H9 (cell line): ENCODE data around the gene RYR1. TPM values are rescaled to one million over a fixed set of nuclear protein-coding genes. Genes with fewer than 3 reads are reported as not detected.

ENCODE experiments used
- DNase-seq: peaks from one replicate; pipeline ENCODE4 v3.0.0-alpha.2; 2017
- H2AFZ ChIP-seq: one replicate; pipeline ENCODE4 v1.6.1; 2013; ENCODE audit warnings: mild to moderate bottlenecking, low read length, control low read depth, moderate library complexity
- H2AK5ac ChIP-seq: 2 replicates; pipeline ENCODE4 v1.6.1; 2013; ENCODE audit warnings: low read length, control low read depth, mixed read lengths; ENCODE audit not compliant: insufficient read length
- H2BK120ac ChIP-seq: one replicate; pipeline ENCODE4 v1.6.1; 2013; ENCODE audit warnings: low read depth, mild to moderate bottlenecking, low read length, control low read depth, inconsistent platforms; ENCODE audit not compliant: poor library complexity, severe bottlenecking
- H2BK12ac ChIP-seq: 2 replicates; pipeline ENCODE4 v1.6.1; 2013; ENCODE audit warnings: low read length, control low read depth, mixed read lengths, low read depth; ENCODE audit not compliant: insufficient read length
- H2BK15ac ChIP-seq: 2 replicates; pipeline ENCODE4 v1.6.1; 2013; ENCODE audit warnings: low read depth, low read length, control low read depth
- H2BK20ac ChIP-seq: one replicate; pipeline ENCODE4 v1.6.1; 2013; ENCODE audit warnings: low read depth, mild to moderate bottlenecking, low read length, control low read depth, inconsistent platforms; ENCODE audit not compliant: poor library complexity, severe bottlenecking
- H2BK5ac ChIP-seq: 2 replicates; pipeline ENCODE4 v1.6.1; 2013; ENCODE audit warnings: low read length, control low read depth, mixed read lengths; ENCODE audit not compliant: insufficient read length
- H3K14ac ChIP-seq: 2 replicates; pipeline ENCODE4 v1.6.1; 2013; ENCODE audit warnings: low read length, control low read depth; ENCODE audit not compliant: insufficient read depth
- H3K18ac ChIP-seq: 2 replicates; pipeline ENCODE4 v1.6.1; 2013; ENCODE audit warnings: low read depth, mild to moderate bottlenecking, mixed read lengths, low read length, control low read depth; ENCODE audit not compliant: insufficient read length
- H3K23ac ChIP-seq: 2 replicates; pipeline ENCODE4 v1.6.1; 2013; ENCODE audit warnings: low read length, control low read depth, mixed read lengths, low read depth; ENCODE audit not compliant: insufficient read length
- H3K23me2 ChIP-seq: 2 replicates; pipeline ENCODE4 v1.6.1; 2013; ENCODE audit warnings: low read depth, mild to moderate bottlenecking, mixed read lengths, low read length, control low read depth; ENCODE audit not compliant: insufficient read length, poor library complexity, severe bottlenecking
- H3K27ac ChIP-seq: 2 replicates; pipeline ENCODE4 v1.5.1; 2013; ENCODE audit warnings: low read length, control low read depth, mixed read lengths, low read depth; ENCODE audit not compliant: insufficient read length
- H3K27me3 ChIP-seq: 2 replicates; pipeline ENCODE4 v1.6.1; 2013; ENCODE audit warnings: low read length, control low read depth, inconsistent platforms; ENCODE audit not compliant: insufficient read depth
- H3K4ac ChIP-seq: 2 replicates; pipeline ENCODE4 v1.6.1; 2013; ENCODE audit warnings: low read depth, mild to moderate bottlenecking, control low read depth, inconsistent platforms, low read length, moderate library complexity
- H3K4me1 ChIP-seq: 2 replicates; pipeline ENCODE4 v1.6.1; 2013; ENCODE audit warnings: low read length, control low read depth, inconsistent platforms; ENCODE audit not compliant: insufficient read depth
- H3K4me2 ChIP-seq: 2 replicates; pipeline ENCODE4 v1.6.1; 2013; ENCODE audit warnings: low read length, control low read depth, mixed read lengths; ENCODE audit not compliant: insufficient read length, insufficient read depth
- H3K56ac ChIP-seq: 2 replicates; pipeline ENCODE4 v1.6.1; 2013; ENCODE audit warnings: low read depth, mild to moderate bottlenecking, mixed read lengths, low read length, control low read depth; ENCODE audit not compliant: insufficient read length
- H3K79me1 ChIP-seq: 2 replicates; pipeline ENCODE4 v1.6.1; 2013; ENCODE audit warnings: low read depth, mild to moderate bottlenecking, moderate library complexity, low read length, control low read depth, inconsistent platforms; ENCODE audit not compliant: insufficient read depth, poor library complexity, severe bottlenecking
- H3K79me2 ChIP-seq: 2 replicates; pipeline ENCODE4 v1.6.1; 2013; ENCODE audit warnings: low read length, control low read depth, inconsistent platforms; ENCODE audit not compliant: insufficient read depth
- H3K9ac ChIP-seq: 2 replicates; pipeline ENCODE4 v1.6.1; 2013; ENCODE audit warnings: low read length, control low read depth, mixed read lengths; ENCODE audit not compliant: insufficient read length; ENCODE audit errors: extremely low read depth
- H3K9me3 ChIP-seq: one replicate; pipeline ENCODE4 v1.6.1; 2013; ENCODE audit warnings: low read depth, low read length, inconsistent platforms; ENCODE audit not compliant: control insufficient read depth
- H3T11ph ChIP-seq: one replicate; pipeline ENCODE4 v1.6.1; 2013; ENCODE audit warnings: mild to moderate bottlenecking, low read length, control low read depth, inconsistent platforms
- H4K20me1 ChIP-seq: one replicate; pipeline ENCODE4 v1.6.1; 2013; ENCODE audit not compliant: control insufficient read depth, insufficient read length, insufficient read depth
- H4K5ac ChIP-seq: 2 replicates; pipeline ENCODE4 v1.6.1; 2013; ENCODE audit warnings: low read depth, mild to moderate bottlenecking, mixed read lengths, low read length, control low read depth; ENCODE audit not compliant: insufficient read length
- H4K8ac ChIP-seq: replicated peaks from 2 replicates; pipeline ENCODE4 v1.6.1; 2013; ENCODE audit warnings: low read length, control low read depth, mixed read lengths, low read depth; ENCODE audit not compliant: insufficient read length
- H4K91ac ChIP-seq: 2 replicates; pipeline ENCODE4 v1.6.1; 2013; ENCODE audit warnings: low read depth, mild to moderate bottlenecking, moderate library complexity, mixed read lengths, low read length, control low read depth; ENCODE audit not compliant: insufficient read length
- H3K27ac Mint-ChIP-seq, 3 experiments: 2 replicates in 2 of 3; 3 replicates in 1 of 3; pipeline ENCODE4 v1.8.0; 2020 to 2021; ENCODE audit warnings: mixed read lengths in 3 of 3, mild to moderate bottlenecking in 1 of 3, moderate library complexity in 1 of 3
- H3K27me3 Mint-ChIP-seq: 2 replicates; pipeline ENCODE4 v1.8.0; 2021; ENCODE audit warnings: low read depth, mild to moderate bottlenecking, moderate library complexity, mixed read lengths
- H3K36me3 Mint-ChIP-seq, 3 experiments: 2 replicates in 2 of 3; 3 replicates in 1 of 3; pipeline ENCODE4 v1.8.0; 2020 to 2021; ENCODE audit warnings: low read depth in 3 of 3, mixed read lengths in 3 of 3; ENCODE audit not compliant: insufficient read depth in 1 of 3
- H3K4me1 Mint-ChIP-seq, 2 experiments: 2 replicates each; pipeline ENCODE4 v1.8.0; 2020; ENCODE audit warnings: mixed read lengths in 2 of 2
- H3K4me3 Mint-ChIP-seq, 2 experiments: 2 replicates in 1 of 2; 3 replicates in 1 of 2; pipeline ENCODE4 v1.8.0; 2020 to 2021; ENCODE audit warnings: mild to moderate bottlenecking in 2 of 2, mixed read lengths in 2 of 2, moderate library complexity in 1 of 2
- H3K9me3 Mint-ChIP-seq, 2 experiments: 2 replicates in 1 of 2; 3 replicates in 1 of 2; pipeline ENCODE4 v1.8.0; 2020; ENCODE audit warnings: mild to moderate bottlenecking in 2 of 2, mixed read lengths in 2 of 2, moderate library complexity in 1 of 2
- WGBS: extraction: QIAGEN DNeasy Blood & Tissue Kit; methylation state at CpG from one replicate; pipeline ENCODE4 v1.1.7; 2013; ENCODE audit warnings: missing lambda C conversion rate, low lambda C conversion rate, mixed read lengths; ENCODE audit not compliant: insufficient read length; ENCODE audit errors: extremely low coverage; 5-methylcytosine and 5-hydroxymethylcytosine counted together
- total RNA-seq: library from RNA; stranded (reverse); gene quantifications from 2 replicates; pipeline ENCODE4 v1.2.1, GENCODE V29; 2021
- TF ChIP-seq, protein P1 (sequence below): fragments of 200-600 bp; sonication (generic); conservative IDR thresholded peaks from 3 replicates; pipeline ENCODE4 v1.8.0; 2021; ENCODE audit warnings: antibody characterized with exemption, mild to moderate bottlenecking

RYR1 gene
- total RNA-seq, 1 experiment from 2014 or later: 8.9 TPM

DNA sequence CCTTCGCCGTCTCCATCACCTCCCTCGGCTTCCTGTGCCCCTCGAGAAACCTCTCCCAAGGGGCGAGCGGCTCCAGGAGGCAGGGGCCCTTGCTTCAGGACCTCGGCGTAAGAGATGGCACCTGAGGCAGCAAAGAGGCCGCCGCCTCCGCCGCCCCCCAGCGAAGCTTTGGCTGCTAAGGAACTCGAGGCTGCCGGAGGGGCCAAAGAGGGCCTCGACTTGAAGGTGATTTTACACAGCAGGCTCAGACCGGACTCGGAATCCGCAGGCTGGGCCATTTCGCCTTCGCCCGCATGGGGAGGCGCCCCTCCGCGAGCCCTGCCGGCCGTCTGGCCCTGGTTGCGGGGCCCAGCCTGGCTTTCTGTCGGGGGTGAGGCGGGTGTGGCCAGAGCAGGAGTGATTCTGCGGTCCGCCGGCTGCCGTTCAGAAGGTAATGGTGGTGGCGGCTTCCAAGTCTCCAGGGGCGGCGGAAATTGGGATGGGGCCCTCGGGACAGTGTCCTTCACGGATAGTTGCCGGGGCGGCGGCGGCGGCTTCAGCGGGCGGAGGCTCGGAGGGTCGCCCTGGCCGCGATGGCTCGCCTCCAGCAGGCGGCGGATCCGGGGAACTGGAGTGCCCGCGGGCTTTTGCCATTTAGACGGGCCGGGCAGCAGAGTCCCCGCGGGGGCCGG, 47.1 kb upstream of the RYR1 start:
- Mint-ChIP-seq H3K36me3 (peaks cover 16 to 38% (median 31%) of the 10 kb centered on the region in 3 experiments), H3K9me3 (no peaks in the 10 kb centered on the region), H3K4me3 (no peak overlapping the region; a peak in 1 of 5 replicates), H3K4me1 (peaks cover 25 to 36% of the 10 kb centered on the region in 2 experiments), H3K27ac (no peak overlapping the region), H3K27me3 (peaks cover 7% of the 10 kb centered on the region; the same call in 1 of the 2 replicates)
- no peak overlapping the region for H2AFZ ChIP-seq
- H3K14ac ChIP-seq: peak overlapping the region; percentile 66; the same call in 1 of the 2 replicates
- DNase-seq: no peak
- H3K9ac ChIP-seq: no peak overlapping the region
- no peak overlapping the region for H4K91ac ChIP-seq
- no peak overlapping the region for H2BK120ac ChIP-seq
- H3K4me1 ChIP-seq: no peaks in the 10 kb centered on the region; the same call in 1 of the 2 replicates
- TF ChIP-seq, protein P1, sequence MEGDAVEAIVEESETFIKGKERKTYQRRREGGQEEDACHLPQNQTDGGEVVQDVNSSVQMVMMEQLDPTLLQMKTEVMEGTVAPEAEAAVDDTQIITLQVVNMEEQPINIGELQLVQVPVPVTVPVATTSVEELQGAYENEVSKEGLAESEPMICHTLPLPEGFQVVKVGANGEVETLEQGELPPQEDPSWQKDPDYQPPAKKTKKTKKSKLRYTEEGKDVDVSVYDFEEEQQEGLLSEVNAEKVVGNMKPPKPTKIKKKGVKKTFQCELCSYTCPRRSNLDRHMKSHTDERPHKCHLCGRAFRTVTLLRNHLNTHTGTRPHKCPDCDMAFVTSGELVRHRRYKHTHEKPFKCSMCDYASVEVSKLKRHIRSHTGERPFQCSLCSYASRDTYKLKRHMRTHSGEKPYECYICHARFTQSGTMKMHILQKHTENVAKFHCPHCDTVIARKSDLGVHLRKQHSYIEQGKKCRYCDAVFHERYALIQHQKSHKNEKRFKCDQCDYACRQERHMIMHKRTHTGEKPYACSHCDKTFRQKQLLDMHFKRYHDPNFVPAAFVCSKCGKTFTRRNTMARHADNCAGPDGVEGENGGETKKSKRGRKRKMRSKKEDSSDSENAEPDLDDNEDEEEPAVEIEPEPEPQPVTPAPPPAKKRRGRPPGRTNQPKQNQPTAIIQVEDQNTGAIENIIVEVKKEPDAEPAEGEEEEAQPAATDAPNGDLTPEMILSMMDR: no peak
- H3K79me1 ChIP-seq: no peaks in the 10 kb centered on the region
- no peak overlapping the region for H3K4ac ChIP-seq
- H2BK15ac ChIP-seq: no peak overlapping the region
- H3K27me3 ChIP-seq: no peaks in the 10 kb centered on the region
- H3K4me2 ChIP-seq: no peak overlapping the region
- no peak overlapping the region for H3T11ph ChIP-seq
- no peak overlapping the region for H3K18ac ChIP-seq
- WGBS: no CpG with 5 or more reads among the region's 61 CpGs
- no peaks in the 10 kb centered on the region for H3K9me3 ChIP-seq
- H4K5ac ChIP-seq: no peak overlapping the region
- no peak overlapping the region for H4K8ac ChIP-seq
- H2BK20ac ChIP-seq: no peak overlapping the region
- H3K23me2 ChIP-seq: peaks cover 35% of the 10 kb centered on the region
- no peak overlapping the region for H3K23ac ChIP-seq
- no peak overlapping the region for H2AK5ac ChIP-seq
- H4K20me1 ChIP-seq: no peaks in the 10 kb centered on the region
- H2BK12ac ChIP-seq: no peak overlapping the region
- H2BK5ac ChIP-seq: no peak overlapping the region
- no peak overlapping the region for H3K27ac ChIP-seq
- H3K79me2 ChIP-seq: no peaks in the 10 kb centered on the region; the same call in 1 of the 2 replicates
- no peak overlapping the region for H3K56ac ChIP-seq
